LoVo (cell line): ENCODE results near the gene NRIP1.
"Not testable (repeated sequence)": the region's sequence is repeated elsewhere in the genome, so short reads cannot be mapped to it uniquely, and the experiment has no call there.

Experiments used
- DNase-seq: peaks from one replicate; pipeline ENCODE4 v3.0.0-alpha.2; 2016; ENCODE audit warnings: low spot score

Gene NRIP1

DNA sequence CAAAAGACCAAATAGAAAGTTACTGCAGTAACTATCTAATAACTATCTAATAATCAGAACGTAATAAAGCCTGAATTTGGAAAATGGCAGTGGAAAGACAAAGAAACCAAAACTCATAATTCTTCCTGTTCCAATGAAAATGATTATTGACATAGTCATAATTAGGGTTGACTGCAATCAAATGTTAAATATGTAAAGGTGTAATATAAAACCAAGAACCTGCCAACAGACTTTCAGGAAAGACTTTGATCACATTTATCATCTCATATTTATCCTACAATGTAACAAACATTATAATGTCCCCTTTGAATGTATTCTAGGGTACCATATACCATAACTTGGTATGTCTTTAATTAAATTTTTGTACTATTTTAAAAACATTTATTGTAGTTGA lies 26.9 kb downstream of the NRIP1 start:
- no peak for DNase-seq

DNA sequence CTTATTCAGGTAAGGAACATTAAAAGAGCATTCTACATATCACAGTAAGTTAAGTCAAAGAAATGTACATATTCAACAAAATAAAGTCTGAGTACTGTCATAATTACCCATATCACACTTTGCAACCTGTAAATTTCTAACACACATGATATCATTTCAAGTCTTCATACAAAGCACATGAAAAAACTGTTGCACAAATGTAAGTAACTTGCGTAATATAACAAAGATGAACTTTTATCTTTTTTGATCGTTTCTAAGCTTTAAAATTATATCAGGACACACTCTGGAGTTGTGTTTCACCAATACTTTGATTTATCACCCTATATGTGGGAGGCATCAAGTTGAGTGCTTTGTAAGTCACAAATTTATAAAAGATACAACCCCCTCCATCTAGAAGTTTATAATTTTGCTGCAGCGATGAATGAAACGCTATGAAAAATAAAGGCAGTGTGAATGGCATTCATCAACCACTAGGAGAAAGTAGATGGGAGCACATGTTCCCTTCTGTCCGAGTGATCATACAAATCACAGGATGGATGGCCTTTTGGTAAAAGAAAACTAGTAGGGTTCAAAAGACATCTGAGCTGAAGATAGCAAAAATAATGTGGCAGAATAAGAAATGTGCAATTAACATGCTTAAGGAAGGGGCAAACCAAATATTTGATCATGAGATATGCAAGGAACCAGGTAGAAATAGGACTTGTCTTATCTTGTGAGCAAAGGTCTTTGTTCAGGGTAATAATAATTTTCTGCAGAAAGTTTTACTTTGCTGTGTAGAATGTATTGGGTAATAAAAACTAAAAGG lies 27.5 kb downstream of the NRIP1 start:
- no peak for DNase-seq

DNA sequence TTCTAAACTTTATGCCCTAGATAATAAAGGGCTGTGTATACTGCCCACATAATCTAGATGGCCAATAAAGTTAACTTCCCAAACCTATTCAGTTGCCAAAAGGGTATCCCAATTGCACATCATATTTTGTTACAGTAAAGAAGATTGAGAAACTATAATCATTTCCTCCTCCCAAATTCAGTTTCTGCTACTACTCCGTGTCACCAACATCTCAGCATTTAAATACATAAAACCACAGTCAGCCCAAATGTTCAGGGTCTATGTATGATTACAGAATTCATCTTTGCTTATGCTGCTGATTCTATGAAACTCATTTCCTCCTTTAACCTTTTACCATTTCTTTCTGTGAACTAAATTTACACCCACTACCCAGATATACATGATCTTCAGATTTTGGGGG lies 28.6 kb downstream of the NRIP1 start:
- DNase-seq = no peak

DNA sequence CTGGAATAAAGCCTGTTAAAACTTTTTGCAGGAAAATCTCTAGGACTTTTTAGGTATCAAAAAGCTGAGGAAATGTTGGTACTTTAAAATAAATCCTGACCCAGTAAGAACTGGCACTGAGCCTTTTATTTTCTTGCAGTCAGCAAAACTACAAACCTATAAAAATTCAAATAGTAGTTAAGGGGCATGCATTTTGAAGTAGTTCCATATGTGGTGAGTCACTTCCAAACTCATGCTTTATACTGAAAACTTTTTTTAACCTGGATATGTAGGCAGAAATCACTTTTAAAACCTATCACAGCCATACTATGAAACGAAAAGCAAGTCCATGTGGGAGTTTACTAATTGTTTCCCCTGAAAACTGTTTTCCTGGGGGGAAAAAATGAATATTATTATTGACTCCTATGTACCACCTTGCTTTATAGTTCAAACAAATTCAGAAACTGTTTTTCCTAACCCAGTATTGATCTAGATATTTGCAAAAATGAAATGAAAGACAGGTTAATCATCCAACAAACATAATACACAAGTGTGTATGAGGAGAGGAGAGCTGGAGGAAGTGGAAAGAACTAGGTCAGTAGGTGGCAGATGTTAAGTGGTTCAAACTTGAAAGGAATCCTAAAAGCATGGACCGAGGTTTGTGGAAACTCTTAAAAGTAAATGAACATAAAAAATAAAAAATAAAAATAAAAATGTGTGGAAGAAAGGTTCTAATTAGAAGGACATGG lies 30.5 kb downstream of the NRIP1 start:
- DNase-seq = no peak

DNA sequence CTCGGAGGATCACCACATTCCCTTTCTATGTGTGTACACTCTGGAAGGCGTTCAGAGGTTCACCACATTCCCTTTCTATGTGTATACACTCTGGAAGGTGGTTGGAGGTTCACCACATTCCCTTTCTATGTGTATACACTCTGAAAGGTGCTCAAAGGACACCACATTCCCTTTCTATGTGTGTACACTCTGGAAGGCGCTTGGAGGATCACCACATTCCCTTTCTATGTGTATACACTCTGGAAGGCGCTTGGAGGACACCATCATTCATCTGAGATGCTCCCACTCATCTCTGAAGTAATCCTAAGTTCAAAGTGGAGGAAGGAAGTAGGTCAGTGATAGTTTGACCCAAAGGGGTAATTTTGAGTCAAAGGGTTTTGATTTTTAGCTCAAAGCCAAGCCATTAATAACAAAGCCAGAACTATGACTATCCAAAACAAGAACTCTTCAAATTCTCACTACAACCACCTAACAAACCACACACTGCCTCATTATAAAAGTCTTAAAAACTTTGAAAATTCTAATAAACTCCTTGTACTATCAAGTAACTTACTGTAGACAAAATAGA lies 32.9 kb downstream of the NRIP1 start:
- DNase-seq = no peak

DNA sequence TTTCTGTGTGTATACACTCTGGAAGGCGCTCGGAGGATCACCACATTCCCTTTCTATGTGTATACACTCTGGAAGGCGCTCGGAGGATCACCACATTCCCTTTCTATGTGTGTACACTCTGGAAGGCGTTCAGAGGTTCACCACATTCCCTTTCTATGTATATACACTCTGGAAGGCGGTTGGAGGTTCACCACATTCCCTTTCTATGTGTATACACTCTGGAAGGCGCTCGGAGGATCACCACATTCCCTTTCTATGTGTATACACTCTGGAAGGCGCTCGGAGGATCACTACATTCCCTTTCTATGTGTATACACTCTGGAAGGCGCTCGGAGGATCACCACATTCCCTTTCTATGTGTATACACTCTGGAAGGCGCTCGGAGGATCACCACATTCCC lies 33.4 kb downstream of the NRIP1 start:
- not testable (repeated sequence) for DNase-seq

DNA sequence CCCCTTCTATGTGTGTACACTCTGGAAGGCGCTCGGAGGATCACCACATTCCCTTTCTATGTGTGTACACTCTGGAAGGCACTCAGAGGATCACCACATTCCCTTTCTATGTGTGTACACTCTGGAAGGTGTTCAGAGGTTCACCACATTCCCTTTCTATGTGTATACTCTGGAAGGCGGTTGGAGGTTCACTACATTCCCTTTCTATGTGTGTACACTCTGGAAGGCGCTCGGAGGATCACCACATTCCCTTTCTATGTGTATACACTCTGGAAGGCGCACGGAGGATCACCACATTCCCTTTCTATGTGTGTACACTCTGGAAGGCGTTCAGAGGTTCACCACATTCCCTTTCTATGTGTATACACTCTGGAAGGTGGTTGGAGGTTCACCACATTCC lies 33.9 kb downstream of the NRIP1 start:
- DNase-seq = not testable (repeated sequence)

DNA sequence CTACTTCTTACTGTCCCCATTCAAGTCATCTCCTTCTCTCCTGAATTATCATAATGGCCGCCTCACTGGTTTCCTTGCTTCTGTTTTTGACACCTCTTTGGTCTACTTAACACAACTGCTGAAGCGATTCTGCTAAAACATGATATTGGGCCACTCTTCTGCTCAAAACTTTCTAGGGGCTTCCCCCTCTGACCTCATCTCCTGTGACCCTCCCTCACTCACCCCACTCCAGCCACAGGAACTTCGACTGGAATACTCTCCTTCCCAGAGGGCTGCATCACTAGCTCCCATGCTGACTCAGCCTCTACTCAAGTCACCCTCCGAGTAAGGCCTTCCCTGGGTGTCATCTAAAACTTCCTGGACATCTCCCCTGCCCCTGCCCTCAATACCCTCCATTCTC lies 35.7 kb downstream of the NRIP1 start:
- no peak for DNase-seq

DNA sequence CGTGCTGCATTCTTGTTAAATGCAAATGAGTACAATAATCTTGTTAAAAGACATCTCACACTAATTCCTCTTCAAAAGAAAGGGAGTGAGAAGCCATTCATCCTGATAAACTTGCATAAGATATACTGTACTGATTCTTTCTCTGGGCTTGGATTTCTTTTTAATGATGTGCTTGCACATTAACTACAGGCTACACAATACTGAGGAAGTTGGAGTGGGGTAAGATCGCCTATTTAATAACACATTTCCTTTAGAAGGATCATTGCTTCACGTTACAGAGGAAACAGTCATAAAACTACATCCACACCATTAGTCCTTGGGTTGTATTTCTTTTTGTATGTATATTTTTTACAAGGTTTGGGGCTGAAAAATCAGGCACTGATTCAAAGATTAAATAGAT lies 36.6 kb downstream of the NRIP1 start:
- no peak for DNase-seq

DNA sequence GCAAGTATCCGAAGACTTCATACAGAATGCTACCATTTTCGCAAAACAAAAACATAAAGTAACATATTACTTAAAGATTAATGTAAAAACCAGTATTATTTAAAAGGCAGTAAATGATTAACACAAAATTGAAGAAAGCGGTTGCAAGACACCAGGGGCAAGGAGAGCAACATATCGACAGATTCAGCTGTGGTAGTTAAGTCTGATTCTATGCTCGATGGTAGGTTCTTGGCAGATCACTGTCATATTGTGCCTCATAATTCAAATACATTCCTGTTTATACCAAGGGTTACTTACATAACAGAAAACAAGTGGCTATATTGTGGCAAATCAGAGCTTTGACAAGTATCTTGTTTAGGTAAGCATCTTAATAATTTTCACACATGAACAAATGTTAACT lies 37.7 kb downstream of the NRIP1 start:
- no peak for DNase-seq

DNA sequence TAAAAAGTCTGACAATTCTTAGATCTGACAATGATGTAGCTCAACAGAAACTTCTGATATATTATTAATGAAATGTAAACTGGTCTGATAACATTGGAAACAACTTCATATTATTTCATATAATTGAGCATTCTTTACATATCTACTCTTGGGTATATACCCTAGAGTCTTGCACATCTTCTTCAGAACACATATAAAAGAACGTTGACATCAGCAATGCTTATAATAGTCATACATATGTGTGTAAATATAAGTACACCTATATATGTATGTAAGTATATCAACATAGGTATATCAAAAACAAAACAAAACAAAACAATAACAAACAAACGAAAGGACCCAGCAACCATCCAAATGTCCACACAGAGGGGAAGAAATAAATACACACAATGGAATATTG lies 38.4 kb downstream of the NRIP1 start:
- no peak for DNase-seq

DNA sequence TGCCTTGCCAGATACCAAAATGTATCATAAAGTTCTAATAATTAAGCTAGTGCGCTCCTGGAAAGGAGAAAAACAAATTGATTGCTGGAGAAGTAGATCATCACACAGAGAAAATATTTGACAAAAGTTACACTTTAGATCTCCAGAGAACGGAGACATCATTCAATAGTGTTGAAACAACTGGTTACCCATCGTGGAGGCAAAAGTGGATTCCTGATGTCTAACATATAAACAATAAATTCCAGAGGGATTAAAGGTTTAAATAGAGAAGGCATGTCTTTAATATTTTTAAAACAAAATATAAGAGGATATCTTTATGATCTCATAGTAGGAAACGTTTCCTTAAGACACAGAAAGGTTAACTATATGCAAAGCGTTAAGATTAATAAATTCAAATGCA lies 41.0 kb downstream of the NRIP1 start:
- DNase-seq = no peak

DNA sequence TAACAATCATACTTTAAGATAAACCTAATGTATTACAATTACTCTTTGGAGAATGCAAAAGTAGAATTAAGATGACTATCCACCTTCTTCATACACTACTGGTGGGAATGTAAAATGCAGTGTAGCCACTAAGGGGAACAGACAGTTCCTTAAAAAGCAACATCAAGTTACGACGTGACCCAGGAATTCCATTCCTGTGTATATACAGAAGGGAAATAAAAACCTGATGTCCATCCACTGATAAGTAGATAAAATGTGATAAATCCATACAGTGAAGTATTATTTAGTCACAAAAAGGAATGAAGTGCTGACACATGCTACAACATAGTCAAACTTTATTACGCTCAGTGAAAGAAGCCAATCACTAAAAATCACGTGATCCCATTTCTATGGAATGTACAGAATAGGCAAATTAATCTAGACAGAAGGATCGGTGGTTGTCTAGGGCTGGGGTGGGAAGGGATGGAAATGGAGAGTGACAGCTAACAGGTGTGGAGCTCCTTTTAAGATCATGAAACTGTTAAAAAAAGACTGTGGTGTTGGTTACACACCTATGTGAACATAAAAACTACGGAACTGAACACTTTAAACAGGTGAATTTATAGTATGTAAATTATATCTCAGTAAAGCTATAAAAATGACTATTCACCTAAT lies 42.1 kb downstream of the NRIP1 start:
- no peak for DNase-seq

DNA sequence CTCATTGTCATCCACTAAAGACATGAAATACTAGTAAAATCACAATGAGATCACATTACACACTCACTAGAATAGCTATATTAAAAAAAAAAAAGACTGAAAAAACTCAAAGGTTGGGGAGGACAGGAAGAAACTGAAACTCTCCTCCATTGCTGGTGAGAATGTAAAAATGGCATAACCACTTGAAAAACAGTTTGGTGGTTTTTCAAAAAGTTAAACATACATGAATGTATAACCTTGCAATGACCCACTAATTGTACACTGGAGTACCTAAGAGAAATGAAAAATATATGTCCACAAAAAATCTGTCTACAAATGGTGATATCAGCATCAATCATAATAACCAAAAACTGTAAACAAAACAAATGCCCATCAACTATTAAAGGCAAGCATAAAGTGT lies 44.0 kb downstream of the NRIP1 start:
- no peak for DNase-seq

DNA sequence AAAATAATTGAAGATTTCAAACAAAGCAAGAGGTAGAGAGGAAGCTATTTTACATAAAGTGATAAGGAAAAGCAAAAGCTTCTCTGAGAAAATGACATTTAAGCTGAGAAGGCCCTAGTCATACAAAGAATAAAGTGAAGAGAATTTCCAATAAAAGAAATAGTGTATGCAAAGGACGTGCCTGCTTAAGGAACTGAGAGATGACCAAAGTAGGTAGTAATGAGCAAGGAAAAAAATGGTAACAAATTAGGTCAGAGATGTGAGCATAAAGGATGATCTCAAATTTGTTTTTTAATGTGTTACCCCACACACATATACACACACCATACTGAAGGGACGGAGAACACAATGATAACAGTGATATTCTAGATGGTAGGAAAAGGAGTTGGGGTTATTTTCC lies 46.4 kb downstream of the NRIP1 start:
- no peak for DNase-seq

DNA sequence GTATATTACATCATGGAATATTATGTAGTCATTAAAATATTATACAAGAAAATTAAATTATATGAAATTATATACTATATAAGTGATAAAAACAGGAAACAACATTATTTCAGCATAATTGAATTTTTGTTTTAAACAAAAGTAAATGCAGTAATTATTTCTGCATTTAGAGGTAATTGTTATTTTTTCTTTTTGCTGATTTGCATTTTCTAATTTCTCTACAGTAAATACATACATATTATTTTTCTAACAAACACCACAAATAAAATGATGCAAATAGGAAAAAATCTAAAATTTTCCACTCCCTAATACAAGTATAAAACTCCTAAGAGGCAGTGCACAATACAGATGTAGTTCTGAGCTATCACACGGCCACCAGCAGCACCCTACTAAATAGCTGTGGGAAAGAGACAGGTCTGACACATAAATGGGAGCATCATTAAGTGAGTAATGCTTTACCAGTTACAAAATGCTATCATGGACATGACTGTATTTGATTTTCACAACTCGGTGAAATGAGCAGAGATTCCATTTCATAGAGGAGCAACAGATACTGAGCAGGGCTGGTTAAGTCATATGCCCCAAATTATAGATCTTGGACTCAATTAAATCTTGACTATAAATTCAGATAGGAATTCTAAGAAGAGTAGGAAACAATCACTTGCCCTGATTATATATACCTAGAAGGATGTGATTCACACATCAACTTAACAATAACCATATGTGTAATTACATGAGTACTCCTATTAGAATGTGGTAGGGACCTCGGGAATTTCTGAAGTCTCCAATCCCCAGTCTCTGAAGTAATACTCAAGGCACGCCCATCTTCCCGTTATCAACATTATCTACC lies 49.0 kb downstream of the NRIP1 start:
- DNase-seq = no peak

DNA sequence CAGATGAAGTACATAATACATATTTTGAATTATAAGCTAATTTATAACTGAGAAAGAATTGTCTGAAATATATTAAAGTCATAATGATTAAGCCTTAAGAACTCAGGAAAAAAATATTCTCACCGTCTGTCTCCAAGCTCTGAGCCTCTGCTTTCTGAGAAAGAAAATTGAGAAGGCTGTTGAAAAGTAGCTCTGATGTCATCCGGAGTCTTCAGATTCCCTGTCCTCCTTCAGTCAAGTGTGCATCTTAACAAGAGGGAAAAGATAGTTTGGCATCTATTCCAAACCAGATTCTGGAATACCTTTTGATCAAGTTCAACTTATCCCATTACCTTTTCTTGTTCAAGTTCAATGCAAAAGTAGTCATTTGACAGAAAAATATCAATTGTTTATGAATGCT lies 50.6 kb downstream of the NRIP1 start:
- DNase-seq = no peak

DNA sequence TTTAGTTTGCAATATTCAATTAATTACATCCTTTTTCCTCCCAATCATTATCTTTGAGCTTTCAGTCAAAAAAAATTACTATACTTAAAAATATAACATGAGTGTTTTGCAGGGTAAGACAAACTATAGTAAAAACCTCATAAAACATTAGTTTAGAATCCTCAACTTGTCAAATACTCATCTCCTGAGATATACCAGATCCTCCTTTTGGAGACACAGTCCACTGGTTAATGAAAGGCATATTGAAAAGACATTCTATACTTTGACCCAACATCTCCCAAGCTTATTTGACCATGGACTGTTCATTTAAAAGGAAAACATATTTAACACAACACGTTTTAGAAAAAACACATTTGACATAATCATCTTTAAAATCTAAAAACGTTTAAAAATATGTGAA lies 52.8 kb downstream of the NRIP1 start:
- DNase-seq = no peak

DNA sequence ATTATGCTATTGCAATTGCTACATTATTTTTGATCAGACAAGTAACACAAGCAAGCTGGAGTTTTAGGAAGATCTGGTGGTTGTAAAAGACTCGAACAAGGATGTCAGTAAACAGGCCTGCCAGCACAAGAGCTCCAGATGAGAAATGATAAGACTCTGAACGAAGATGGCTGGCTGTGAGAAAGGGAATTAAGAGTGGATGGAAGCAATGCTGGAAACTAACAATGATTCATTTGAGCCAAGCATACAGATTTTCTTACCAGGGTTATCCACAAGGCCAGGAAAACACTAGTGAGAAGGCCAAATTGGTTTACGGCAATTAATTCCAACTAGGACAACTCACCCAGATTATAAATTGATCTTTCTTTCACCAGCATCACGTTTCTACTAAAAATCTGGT lies 54.2 kb downstream of the NRIP1 start:
- DNase-seq = no peak

DNA sequence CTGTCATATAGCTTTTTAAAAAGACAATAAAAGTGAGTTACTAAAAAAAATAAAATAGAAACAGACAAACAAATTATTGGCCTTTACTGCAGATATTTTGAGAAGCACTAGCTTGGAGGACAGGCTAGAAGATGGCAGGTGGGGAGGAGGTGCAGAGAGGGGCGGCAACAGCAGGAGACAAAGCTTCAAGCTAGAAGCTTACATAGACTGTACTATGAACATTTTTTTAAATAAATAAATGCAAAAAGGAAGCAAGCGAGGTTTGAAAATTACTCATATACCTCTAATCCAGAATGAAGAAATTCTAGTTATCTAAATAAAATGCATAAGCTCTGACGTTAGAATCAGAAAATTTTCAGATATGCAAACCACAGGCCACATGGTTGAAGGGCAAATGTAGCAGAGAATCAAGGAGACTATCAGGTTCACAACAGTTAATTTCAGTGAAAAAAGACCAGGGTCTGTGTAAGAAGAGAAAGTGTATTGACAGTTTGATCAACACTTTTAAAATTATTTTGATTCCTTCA lies 54.9 kb downstream of the NRIP1 start:
- DNase-seq = no peak

DNA sequence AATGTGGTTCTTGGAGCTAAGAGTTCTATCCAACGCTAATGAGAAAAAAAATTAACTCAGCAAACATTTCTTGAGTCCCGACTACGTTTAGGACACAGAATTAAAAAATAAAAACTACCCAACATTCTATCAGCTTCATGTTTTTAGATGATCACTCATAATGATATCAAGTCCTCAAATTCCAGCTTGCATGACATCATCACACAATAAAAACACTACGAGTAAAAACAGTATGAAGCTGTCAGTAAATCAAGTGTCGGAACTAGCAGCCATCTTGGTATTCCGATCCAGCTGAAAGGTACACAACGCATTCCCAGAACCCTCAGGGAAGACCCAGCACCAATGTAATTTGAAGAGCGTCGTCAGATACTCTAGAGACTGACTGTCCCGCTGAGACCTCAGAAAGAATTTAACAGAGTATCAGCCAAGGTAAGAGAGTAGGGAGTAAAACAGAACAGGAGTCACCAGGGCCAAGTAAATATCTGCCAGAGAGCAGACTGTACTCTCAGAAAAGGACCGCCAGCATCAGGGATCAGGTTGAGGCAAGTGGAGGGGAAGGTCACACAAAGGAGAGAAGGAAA lies 57.0 kb downstream of the NRIP1 start:
- DNase-seq = no peak
